HepG2 (cell line): ENCODE results near the gene GNG3. TPM values are rescaled to one million over a fixed set of nuclear protein-coding genes. Genes with fewer than 3 reads are reported as not detected.

ENCODE experiments used
- ATAC-seq: fragments of 200-7000 bp; cut with Tn5 transposase; 3 replicates; pipeline ENCODE4 v1.9.1; 2020; ENCODE audit warnings: mild to moderate bottlenecking, moderate library complexity
- BruUV-seq: library from RNA; stranded (reverse); fragments of 400-500 nt; replicated peaks from 2 replicates; lab custom pipeline; 2021; lab: Mats Ljungman, UMichigan
- CTCF ChIA-PET: fragments of 300-600 bp; formaldehyde crosslinking; extraction: SDS; loops from one replicate; lab custom pipeline; 2021; ENCODE audit warnings: low total read pairs, inconsistent platforms, low intra/inter-chr PET ratio; lab: Yijun Ruan, JAX
- POLR2A ChIA-PET: fragments of 350-600 bp; sonication (Branson Sonifier 250); formaldehyde crosslinking; loops from one replicate; lab custom pipeline; 2020; ENCODE audit warnings: antibody characterized with exemption, inconsistent platforms; lab: Yijun Ruan, JAX
- DNase-seq: peaks from one replicate; pipeline ENCODE4 v3.0.0-alpha.2; 2015; ENCODE audit warnings: low spot score
- FAIRE-seq: peaks from 3 replicates; lab custom pipeline; 2011; peaks lifted over from hg19 to GRCh38; lab: Jason Lieb, UNC
- H2AFZ ChIP-seq: one replicate; pipeline ENCODE4 v1.6.1; 2011; ENCODE audit warnings: low read length, inconsistent platforms
- H3K27ac ChIP-seq: fragments of 300-600 bp; 3 replicates; pipeline ENCODE4 v1.8.0; 2011; ENCODE audit warnings: mixed run types, mild to moderate bottlenecking, mixed read lengths, low read length, inconsistent platforms; ENCODE audit not compliant: insufficient read depth; ENCODE audit errors: extremely low read length
- H3K27me3 ChIP-seq, 2 experiments: fragments of 200-600 bp in 1 of 2; 2 replicates in 1 of 2; 3 replicates in 1 of 2; pipeline versions ENCODE4 v1.6.0 to v1.8.0; 2011; ENCODE audit warnings: low read length in 2 of 2, mild to moderate bottlenecking in 2 of 2, moderate library complexity in 2 of 2, inconsistent platforms in 1 of 2; ENCODE audit not compliant: insufficient read depth in 2 of 2, control insufficient read depth in 1 of 2
- H3K36me3 ChIP-seq, 2 experiments: fragments of 200-600 bp in 1 of 2; replicated peaks in 1 of 2; 2 replicates in 1 of 2; 3 replicates in 1 of 2; pipeline versions ENCODE4 v1.5.1 to v1.8.0; 2011; ENCODE audit warnings: low read length in 2 of 2, inconsistent platforms in 1 of 2; ENCODE audit not compliant: insufficient read depth in 2 of 2, control insufficient read depth in 1 of 2
- H3K4me1 ChIP-seq: 2 replicates; pipeline ENCODE4 v1.5.1; 2012; ENCODE audit warnings: low read length, inconsistent platforms; ENCODE audit not compliant: insufficient read depth
- H3K4me2 ChIP-seq: 2 replicates; pipeline ENCODE4 v1.6.0; 2011; ENCODE audit warnings: low read depth, low read length, inconsistent platforms
- H3K4me3 ChIP-seq, 3 experiments: fragments of 200-600 bp in 1 of 3; sonication (generic), shearing (Covaris generic) in 1 of 3; replicated peaks in 1 of 3; 2 replicates each; pipeline ENCODE4 v1.5.1; 2011 to 2016; ENCODE audit warnings: low read length in 3 of 3, inconsistent platforms in 2 of 3, low read depth in 2 of 3, mild to moderate bottlenecking in 2 of 3, control low read depth in 1 of 3, mixed read lengths in 1 of 3; ENCODE audit not compliant: insufficient read depth in 1 of 3
- H3K79me2 ChIP-seq: one replicate; pipeline ENCODE4 v1.6.1; 2011; ENCODE audit warnings: low read length, inconsistent platforms; ENCODE audit not compliant: insufficient read depth
- H3K9ac ChIP-seq: 2 replicates; pipeline ENCODE4 v1.6.0; 2011; ENCODE audit warnings: mild to moderate bottlenecking, low read depth, low read length, inconsistent platforms; ENCODE audit not compliant: insufficient read depth
- H3K9me3 ChIP-seq: 2 replicates; pipeline ENCODE4 v1.5.1; 2012; ENCODE audit warnings: mild to moderate bottlenecking, low read length
- H4K20me1 ChIP-seq: 2 replicates; pipeline ENCODE4 v1.6.0; 2011; ENCODE audit warnings: inconsistent platforms, mild to moderate bottlenecking, low read length, moderate library complexity; ENCODE audit not compliant: insufficient read depth
- HNRNPLL ChIP-seq: fragments of 200-400 bp; formaldehyde crosslinking; IDR thresholded peaks from 2 replicates; pipeline ENCODE4 v1.6.1; 2017; ENCODE audit warnings: mild to moderate bottlenecking, low read depth, low read length; ENCODE audit not compliant: poor library complexity, severe bottlenecking
- KLF6 ChIP-seq: IDR thresholded peaks from 2 replicates; pipeline ENCODE4 v1.8.0; 2016; ENCODE audit warnings: missing biosample characterization, missing genetic modification reagents
- NFE2L1 ChIP-seq: sonication (generic); formaldehyde crosslinking; IDR thresholded peaks from 2 replicates; pipeline ENCODE4 v1.4.0; 2020; ENCODE audit warnings: missing genetic modification reagents, mild to moderate bottlenecking, borderline replicate concordance
- POLR2A ChIP-seq, 2 experiments: IDR thresholded peaks; 2 replicates each; pipeline ENCODE4 v1.6.1; 2011; ENCODE audit warnings: low read depth in 2 of 2, low read length in 2 of 2, mild to moderate bottlenecking in 1 of 2, moderate library complexity in 1 of 2; ENCODE audit not compliant: insufficient read depth in 1 of 2
- SAFB2 ChIP-seq: sonication (generic); formaldehyde crosslinking; IDR thresholded peaks from 2 replicates; pipeline ENCODE4 v1.5.1; 2020; ENCODE audit warnings: missing genetic modification reagents, low read depth, mild to moderate bottlenecking, borderline replicate concordance
- SMC3 ChIP-seq: IDR thresholded peaks from 2 replicates; pipeline ENCODE4 v1.6.1; 2011; ENCODE audit warnings: low read length, improper control_type of control experiment
- SRSF4 ChIP-seq: fragments of 200-400 bp; formaldehyde crosslinking; IDR thresholded peaks from one replicate; pipeline ENCODE4 v1.6.1; 2018; ENCODE audit warnings: mild to moderate bottlenecking, low read depth, low read length, moderate library complexity; ENCODE audit not compliant: poor library complexity, severe bottlenecking
- TCF7L2 ChIP-seq: IDR thresholded peaks from 2 replicates; pipeline ENCODE4 v1.6.1; 2011; ENCODE audit warnings: mild to moderate bottlenecking, low read depth, low read length, moderate library complexity
- ZBTB38 ChIP-seq: sonication (generic); formaldehyde crosslinking; IDR thresholded peaks from 2 replicates; pipeline ENCODE4 v1.5.1; 2020; ENCODE audit warnings: mild to moderate bottlenecking, missing genetic modification reagents
- ZBTB44 ChIP-seq: sonication (generic); formaldehyde crosslinking; IDR thresholded peaks from 2 replicates; pipeline ENCODE4 v1.4.0; 2020; ENCODE audit warnings: missing genetic modification reagents
- ZNF136 ChIP-seq: sonication (generic); formaldehyde crosslinking; IDR thresholded peaks from 2 replicates; pipeline ENCODE4 v1.8.1; 2022; ENCODE audit warnings: low read depth, mild to moderate bottlenecking, moderate library complexity, missing genetic modification reagents
- ZNF17 ChIP-seq: sonication (generic); formaldehyde crosslinking; IDR thresholded peaks from 2 replicates; pipeline ENCODE4 v1.5.0; 2020; ENCODE audit warnings: mild to moderate bottlenecking, missing genetic modification reagents
- ZNF225 ChIP-seq: sonication (generic); formaldehyde crosslinking; IDR thresholded peaks from 2 replicates; pipeline ENCODE4 v1.4.0; 2020; ENCODE audit warnings: mild to moderate bottlenecking, missing genetic modification reagents
- ZNF432 ChIP-seq: sonication (generic); formaldehyde crosslinking; IDR thresholded peaks from 2 replicates; pipeline ENCODE4 v1.5.0; 2020; ENCODE audit warnings: missing genetic modification reagents, mild to moderate bottlenecking, borderline replicate concordance
- ZNF713 ChIP-seq: sonication (generic); formaldehyde crosslinking; IDR thresholded peaks from 2 replicates; pipeline ENCODE4 v1.4.0; 2020; ENCODE audit warnings: mild to moderate bottlenecking, missing genetic modification reagents
- WGBS: methylation state at CpG from one replicate; pipeline ENCODE4 v1.1.6; 2017; ENCODE audit warnings: low lambda C conversion rate; 5-methylcytosine and 5-hydroxymethylcytosine counted together
- in situ Hi-C: cut with HindIII; loops from 2 replicates; pipeline ENCODE4 v1.10.0; 2017; ENCODE audit warnings: low pct_unique_long_range_greater_than_20kb; ENCODE audit not compliant: extremely low pct_ligation_motif_present
- intact Hi-C: fragments of 100-400 bp; cut with micrococcal nuclease; formaldehyde crosslinking; loops from one replicate; pipeline ENCODE4 v1.10.0; 2022; ENCODE audit not compliant: unreplicated experiment
- polyA plus RNA-seq, 8 experiments: library from polyadenylated mRNA; depleted of rRNA in 3 of 8; stranded (reverse) in 7 of 8; unstranded in 1 of 8; fragments of >200 nt; fragmentation: Illumina TruSeq in 4 of 8; extraction: Trizol in 4 of 8; gene quantifications; 2 replicates each; pipeline versions ENCODE4 v1.2.1 to v1.2.3, GENCODE V29; 2011 to 2016; ENCODE audit warnings: low read depth in 4 of 8, missing spikeins in 1 of 8, mixed read lengths in 1 of 8; ENCODE audit not compliant: insufficient read depth in 1 of 8
- total RNA-seq, 5 experiments: library from RNA; depleted of rRNA; stranded (reverse); fragments of >200 nt; fragmentation: Illumina TruSeq; extraction: Trizol; gene quantifications; 2 replicates each; pipeline ENCODE4 v1.2.3, GENCODE V29; 2016; ENCODE audit warnings: low read depth in 1 of 5

GNG3 gene
- total and polyA plus RNA-seq, 2 of the 13 experiments (the other 11 are each of a cell fraction or from before 2014, with no cell fraction given), result not detected

DNA sequence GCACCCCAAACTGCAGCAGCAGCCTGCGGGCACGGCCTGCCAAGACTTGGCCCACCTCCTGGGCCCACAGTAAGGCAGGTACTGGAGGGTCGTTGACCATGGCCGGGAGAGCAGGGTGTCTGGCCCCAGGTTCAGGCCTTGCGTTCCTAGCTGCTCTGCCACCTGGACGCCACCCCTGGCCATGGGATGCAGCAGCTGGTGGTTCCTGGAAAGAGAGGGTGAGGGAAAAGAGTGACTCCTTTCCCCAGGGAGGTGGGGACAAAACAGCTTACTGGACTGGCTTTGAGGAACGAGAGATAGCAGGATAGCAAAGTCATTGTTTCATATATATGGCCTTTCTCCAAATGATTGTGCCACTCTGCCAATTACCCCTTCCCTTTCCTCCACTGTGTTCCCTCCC, 2.1 kb upstream of the GNG3 start:
- POLR2A ChIA-PET, result interaction anchor here (0.8 to 4.3 kb wide), 13 partner anchors 22 to 136 kb away, joined by 3 to 27 read pairs (median 8); partner anchors contain the start of genes B3GAT3, C11orf98, CSKMT and HNRNPUL2
- Histone ChIP-seq H3K4me3 (peak overlapping the region; percentile 70 to 86 (median 80)), H3K9ac (peak overlapping the region; percentile 78), H2AFZ (no peak overlapping the region), H3K27me3 (no peaks in the 10 kb centered on the region), H3K27ac (peak overlapping the region; percentile 69), H3K36me3 (peaks cover 7 to 24% of the 10 kb centered on the region in 2 experiments), H3K4me2 (peak overlapping the region; percentile 99), H3K79me2 (no peaks in the 10 kb centered on the region), H4K20me1 (peaks cover 6% of the 10 kb centered on the region; the same call in 1 of the 2 replicates), H3K9me3 (no peaks in the 10 kb centered on the region), H3K4me1 (peaks cover 18% of the 10 kb centered on the region)
- DNase-seq (no peak), FAIRE-seq (no peak), ATAC-seq (no peak; the same call in 2 of the 3 replicates)
- WGBS, result 60% methylated on average over 7 of the region's 7 CpGs
- TF ChIP-seq ZNF225, result no peak
- 0 out of 2 replicates have a peak, but pooled peaks have one; percentile 65 for TF ChIP-seq NFE2L1 (CRISPR knock-in tag)
- no peak for TF ChIP-seq TCF7L2
- CTCF ChIA-PET, result no interaction called here
- in situ Hi-C loops, result loop anchor here (10.0 kb wide), 1 partner anchor 311 kb away; no protein-coding TSS in a partner anchor
- intact Hi-C loops, result no loop called here
- no TSS peak for BruUV-seq

DNA sequence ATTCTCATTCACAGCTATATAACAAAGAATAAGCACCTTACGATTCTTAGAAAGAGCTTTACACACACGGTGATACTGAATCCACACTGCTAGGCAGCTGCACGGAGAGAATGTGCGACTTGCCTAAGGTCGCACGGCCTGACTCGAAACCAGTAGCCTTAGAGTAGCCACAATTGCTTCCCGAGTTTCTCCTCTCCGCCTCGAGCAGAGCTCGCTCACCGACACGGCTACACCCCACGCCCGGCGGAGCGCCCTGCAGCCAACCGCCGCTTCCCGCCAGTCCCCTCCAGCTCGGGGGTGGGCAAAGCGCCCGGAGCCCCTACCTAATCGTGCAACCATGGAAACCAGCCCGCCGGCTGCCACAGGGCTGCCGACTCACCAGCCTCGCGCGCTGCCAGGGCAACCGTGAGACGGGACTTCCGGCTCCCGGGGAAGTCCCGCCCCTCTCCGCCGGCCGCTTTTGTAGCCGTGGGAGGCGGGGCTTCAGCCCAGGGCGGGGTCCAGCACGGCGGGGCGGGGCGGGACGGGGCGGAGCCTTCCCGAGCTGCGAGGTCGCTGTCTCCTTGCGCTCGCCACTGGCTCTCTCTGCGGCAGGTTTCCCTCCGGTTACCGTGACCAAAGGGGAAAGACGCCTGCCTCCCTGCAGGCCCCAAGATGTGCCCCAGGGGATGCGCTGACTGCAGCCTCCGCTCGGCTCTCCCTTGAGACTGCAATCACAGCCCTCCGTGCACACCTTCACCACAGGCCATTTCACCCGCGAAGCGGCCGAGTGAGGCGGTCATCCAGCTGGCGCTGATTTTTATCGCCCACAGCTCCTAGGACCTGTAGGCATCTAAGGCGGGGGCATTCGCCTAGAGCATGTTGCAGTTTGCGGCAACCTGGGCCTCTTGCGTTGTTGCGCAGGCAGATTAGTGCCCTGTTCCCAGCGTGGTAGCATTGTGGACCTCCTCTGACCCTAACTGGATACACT, 1.3 kb upstream of the GNG3 start:
- H3K4me2 ChIP-seq, result peak overlapping the region; percentile 99
- in situ Hi-C loops (loop anchor here (10.0 kb wide), 1 partner anchor 311 kb away; no protein-coding TSS in a partner anchor), intact Hi-C loops (no loop called here)
- H3K9me3 ChIP-seq, result no peaks in the 10 kb centered on the region
- H3K79me2 ChIP-seq, result no peaks in the 10 kb centered on the region
- H3K27ac ChIP-seq, result peak overlapping the region; percentile 69
- peak overlapping the region; percentile 78 for H3K9ac ChIP-seq
- DNase-seq (peak; percentile 83), ATAC-seq (peak; percentile 93), FAIRE-seq (peak; percentile 26)
- ChIA-PET CTCF (no interaction called here), POLR2A (interaction anchor here (0.6 to 4.3 kb wide), 21 partner anchors 12 to 335 kb away, joined by 3 to 27 read pairs (median 4); partner anchors contain the start of genes B3GAT3, C11orf98, CSKMT and HNRNPUL2)
- peak overlapping the region; percentile 70 to 86 (median 80) for H3K4me3 ChIP-seq
- H3K27me3 ChIP-seq, result no peaks in the 10 kb centered on the region
- peaks cover 8 to 29% of the 10 kb centered on the region in 2 experiments for H3K36me3 ChIP-seq
- peaks cover 18% of the 10 kb centered on the region for H3K4me1 ChIP-seq
- 44% methylated on average over 21 of the region's 73 CpGs for WGBS
- no peak overlapping the region for H2AFZ ChIP-seq
- H4K20me1 ChIP-seq, result peaks cover 6% of the 10 kb centered on the region; the same call in 1 of the 2 replicates
- BruUV-seq, result no TSS peak
- TF ChIP-seq HNRNPLL, result no peak
- TF ChIP-seq SRSF4, result no peak
- no peak for TF ChIP-seq ZNF17 (CRISPR knock-in tag)
- no peak for TF ChIP-seq ZNF713
- TF ChIP-seq ZBTB38 (CRISPR knock-in tag), result peak; percentile 22; the same call in 1 of the 2 replicates
- 0 out of 2 replicates have a peak, but pooled peaks have one; percentile 33 for TF ChIP-seq ZNF136
- TF ChIP-seq POLR2A (IDR thresholded peaks at IDR 0.05; ENCODE audit: insufficient read depth in 1 of 2, low read depth in 2 of 2, low read length in 2 of 2), result peak in 1 of 2 experiments; percentile 74; a peak in 2 of 4 replicates
- no peak for TF ChIP-seq SMC3
- no peak; the same call in 1 of the 2 replicates for TF ChIP-seq SAFB2 (CRISPR knock-in tag)
- TF ChIP-seq KLF6, result no peak
- TF ChIP-seq ZBTB44 (CRISPR knock-in tag), result no peak
- no peak for TF ChIP-seq ZNF432 (CRISPR knock-in tag)
